Kidney epithelial cell (primary cell): ENCODE data around the gene RABL6. TPM values are rescaled to one million over a fixed set of nuclear protein-coding genes. Genes with fewer than 3 reads are reported as not detected.

Experiments
- DNase-seq: peaks from one replicate; pipeline ENCODE4 v3.0.0-alpha.2; 2010; ENCODE audit warnings: low read depth
- H3K27me3 ChIP-seq: 2 replicates; pipeline ENCODE4 v1.6.0; 2011; ENCODE audit warnings: low read length; ENCODE audit not compliant: control insufficient read depth, insufficient read depth
- H3K36me3 ChIP-seq: 2 replicates; pipeline ENCODE4 v1.5.1; 2011; ENCODE audit warnings: low read length; ENCODE audit not compliant: control insufficient read depth, insufficient read depth
- H3K4me3 ChIP-seq: 2 replicates; pipeline ENCODE4 v1.5.1; 2011; ENCODE audit warnings: low read depth, mild to moderate bottlenecking, control low read depth, low read length
- total RNA-seq: library from RNA; depleted of rRNA; stranded (reverse); fragments of >200 nt; gene quantifications from 2 replicates; pipeline ENCODE4 v1.2.3, GENCODE V29; 2015
- TF ChIP-seq, protein P1 (sequence below): IDR thresholded peaks from 2 replicates; pipeline ENCODE4 v1.5.1; 2011; ENCODE audit warnings: mild to moderate bottlenecking, moderate library complexity, low read length, control low read depth, inconsistent platforms; ENCODE audit not compliant: insufficient read depth, poor library complexity, severe bottlenecking

RABL6 gene
- total RNA-seq, 1 donor from 2014 or later, result 99.3 TPM

- Histone ChIP-seq H3K36me3 (peaks cover 2% of the 10 kb centered on the region), H3K27me3 (no peaks in the 10 kb centered on the region), H3K4me3 (no peak overlapping the region)
- TF ChIP-seq, protein P1, sequence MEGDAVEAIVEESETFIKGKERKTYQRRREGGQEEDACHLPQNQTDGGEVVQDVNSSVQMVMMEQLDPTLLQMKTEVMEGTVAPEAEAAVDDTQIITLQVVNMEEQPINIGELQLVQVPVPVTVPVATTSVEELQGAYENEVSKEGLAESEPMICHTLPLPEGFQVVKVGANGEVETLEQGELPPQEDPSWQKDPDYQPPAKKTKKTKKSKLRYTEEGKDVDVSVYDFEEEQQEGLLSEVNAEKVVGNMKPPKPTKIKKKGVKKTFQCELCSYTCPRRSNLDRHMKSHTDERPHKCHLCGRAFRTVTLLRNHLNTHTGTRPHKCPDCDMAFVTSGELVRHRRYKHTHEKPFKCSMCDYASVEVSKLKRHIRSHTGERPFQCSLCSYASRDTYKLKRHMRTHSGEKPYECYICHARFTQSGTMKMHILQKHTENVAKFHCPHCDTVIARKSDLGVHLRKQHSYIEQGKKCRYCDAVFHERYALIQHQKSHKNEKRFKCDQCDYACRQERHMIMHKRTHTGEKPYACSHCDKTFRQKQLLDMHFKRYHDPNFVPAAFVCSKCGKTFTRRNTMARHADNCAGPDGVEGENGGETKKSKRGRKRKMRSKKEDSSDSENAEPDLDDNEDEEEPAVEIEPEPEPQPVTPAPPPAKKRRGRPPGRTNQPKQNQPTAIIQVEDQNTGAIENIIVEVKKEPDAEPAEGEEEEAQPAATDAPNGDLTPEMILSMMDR, result no peak
- no peak for DNase-seq
Measured at GRCh38 chr9:136854842-136855460, 47.2 kb downstream of the RABL6 start.

GRCh38 chr9:136855461-136856078 lies 47.8 kb downstream of the RABL6 start:
- H3K4me3 ChIP-seq, result no peak overlapping the region
- TF ChIP-seq, protein P1, result no peak
- H3K27me3 ChIP-seq, result no peaks in the 10 kb centered on the region
- DNase-seq, result no peak
- H3K36me3 ChIP-seq, result peaks cover 2% of the 10 kb centered on the region

GRCh38 chr9:136856079-136856476 lies 48.3 kb downstream of the RABL6 start:
- DNase-seq, result no peak
- Histone ChIP-seq H3K36me3 (peaks cover 2% of the 10 kb centered on the region), H3K27me3 (no peaks in the 10 kb centered on the region), H3K4me3 (no peak overlapping the region)
- TF ChIP-seq, protein P1, result no peak

DNA sequence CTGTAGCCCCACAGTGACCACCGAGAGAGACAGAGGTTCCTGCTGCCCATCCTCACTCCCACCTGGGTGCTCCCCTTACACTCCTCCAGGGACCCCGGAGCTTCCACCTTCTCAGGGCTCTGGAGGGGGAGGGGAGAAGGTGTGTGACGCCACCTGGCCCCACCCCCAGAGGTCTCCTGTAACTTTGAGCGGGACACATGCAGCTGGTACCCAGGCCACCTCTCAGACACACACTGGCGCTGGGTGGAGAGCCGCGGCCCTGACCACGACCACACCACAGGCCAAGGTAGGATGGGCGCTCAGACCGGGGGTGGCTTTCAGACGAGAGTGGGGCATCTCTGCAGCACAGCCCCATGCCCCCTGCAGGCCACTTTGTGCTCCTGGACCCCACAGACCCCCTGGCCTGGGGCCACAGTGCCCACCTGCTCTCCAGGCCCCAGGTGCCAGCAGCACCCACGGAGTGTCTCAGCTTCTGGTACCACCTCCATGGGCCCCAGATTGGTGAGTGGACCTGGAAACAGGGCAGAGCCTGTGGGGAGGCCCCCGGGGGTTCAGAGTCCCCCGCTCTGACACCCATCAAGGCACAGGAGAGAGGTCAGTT lies 48.9 kb downstream of the RABL6 start:
- Histone ChIP-seq H3K36me3 (no peaks in the 10 kb centered on the region), H3K4me3 (no peak overlapping the region), H3K27me3 (no peaks in the 10 kb centered on the region)
- no peak for DNase-seq
- TF ChIP-seq, protein P1, result no peak

DNA sequence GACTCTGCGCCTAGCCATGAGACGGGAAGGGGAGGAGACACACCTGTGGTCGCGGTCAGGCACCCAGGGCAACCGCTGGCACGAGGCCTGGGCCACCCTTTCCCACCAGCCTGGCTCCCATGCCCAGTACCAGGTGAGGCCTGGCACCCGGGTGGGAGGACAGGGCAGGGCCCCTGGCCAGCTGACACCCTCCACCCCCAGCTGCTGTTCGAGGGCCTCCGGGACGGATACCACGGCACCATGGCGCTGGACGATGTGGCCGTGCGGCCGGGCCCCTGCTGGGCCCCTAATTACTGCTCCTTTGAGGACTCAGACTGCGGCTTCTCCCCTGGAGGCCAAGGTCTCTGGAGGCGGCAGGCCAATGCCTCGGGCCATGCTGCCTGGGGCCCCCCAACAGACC lies 49.4 kb downstream of the RABL6 start:
- Histone ChIP-seq H3K27me3 (no peaks in the 10 kb centered on the region), H3K4me3 (no peak overlapping the region), H3K36me3 (no peaks in the 10 kb centered on the region)
- TF ChIP-seq, protein P1, result no peak
- no peak for DNase-seq
